Measurements from ENCODE around the gene ETV3L.

GRCh38 chr1:157043685-157044084 lies 55.9 kb downstream of the ETV3L start:
- TF ChIP-seq CREB1 (IDR thresholded peaks at IDR 0.05) (no peak), SIN3A (conservative IDR thresholded peaks at IDR 0.05 in 1 of 2, IDR thresholded peaks at IDR 0.05 in 1 of 2; ENCODE audit: low read depth in 1 of 2, low read length in 2 of 2) (no peak), CTCF (IDR thresholded peaks at IDR 0.05; ENCODE audit: control extremely low read depth in 1 of 3, insufficient read depth in 1 of 3, low read depth in 1 of 3, low read length in 3 of 3) (no peak)
